A549 (cell line): ENCODE results near the gene PRIMA1.

Source experiments
- CTCF ChIP-seq: fragments of >200 bp; sonication (Bioruptor Twin); formaldehyde crosslinking; IDR thresholded peaks from 3 replicates; pipeline ENCODE4 v1.5.1; 2016
- HMGXB4 ChIP-seq: fragments of 250-450 bp; sonication (Bioruptor Pico); IDR thresholded peaks from 2 replicates; pipeline ENCODE4 v1.5.0; 2021; ENCODE audit warnings: mild to moderate bottlenecking, moderate library complexity, borderline replicate concordance
- KDM1A ChIP-seq: fragments of 200-600 bp; sonication (generic); IDR thresholded peaks from 2 replicates; pipeline ENCODE4 v1.6.1; 2016; ENCODE audit warnings: low read depth, mild to moderate bottlenecking
- PBX3 ChIP-seq: IDR thresholded peaks from 2 replicates; pipeline ENCODE4 v1.6.1; 2012

- TF ChIP-seq KDM1A: no peak
- no peak for TF ChIP-seq HMGXB4 (CRISPR knock-in tag)
- no peak; the same call in 2 of the 3 replicates for TF ChIP-seq CTCF
- no peak for TF ChIP-seq PBX3
These were observed 1.2 kb upstream of the PRIMA1 start for GRCh38 chr14:93789228-93790130.
